Esophagus muscularis mucosa (tissue), 4 donors: Measurements from ENCODE around the gene TPCN1. TPM values are rescaled to one million over a fixed set of nuclear protein-coding genes. Genes with fewer than 3 reads are reported as not detected.

Experiments used
- DNase-seq: peaks from one replicate; pipeline ENCODE4 v3.0.0-alpha.2; 2017; ENCODE audit errors: extremely low spot score
- H3K27ac ChIP-seq, 4 donors: fragments of 200-600 bp; sonication (generic); replicated peaks in 1 of 4; 1 replicate in 3 of 4; 2 replicates in 1 of 4; pipeline ENCODE4 v1.5.1; 2016 to 2019; ENCODE audit warnings: mild to moderate bottlenecking in 1 of 4
- H3K27me3 ChIP-seq, 4 donors: fragments of 200-600 bp; sonication (generic); one replicate each; pipeline versions ENCODE4 v1.5.1 to v1.6.0; 2016 to 2019
- H3K36me3 ChIP-seq, 4 donors: fragments of 200-600 bp; sonication (generic); one replicate each; pipeline ENCODE4 v1.5.1; 2016 to 2019
- H3K4me1 ChIP-seq, 4 donors: fragments of 200-600 bp; sonication (generic); one replicate each; pipeline ENCODE4 v1.5.1; 2016 to 2019
- H3K4me3 ChIP-seq, 4 donors: fragments of 200-600 bp; sonication (generic); 1 replicate in 2 of 4; 2 replicates in 2 of 4; pipeline ENCODE4 v1.5.1; 2016 to 2019; ENCODE audit warnings: mild to moderate bottlenecking in 4 of 4, moderate library complexity in 1 of 4
- H3K9me3 ChIP-seq, 4 donors: fragments of 200-600 bp; sonication (generic); 1 replicate in 3 of 4; 2 replicates in 1 of 4; pipeline ENCODE4 v1.5.1; 2016 to 2019
- EP300 ChIP-seq: sonication (generic); formaldehyde crosslinking; IDR thresholded peaks from one replicate; pipeline ENCODE4 v1.6.1; 2017; ENCODE audit warnings: antibody characterized with exemption
- POLR2A ChIP-seq: fragments of 450-650 bp; IDR thresholded peaks from one replicate; pipeline ENCODE4 v1.6.1; 2017; ENCODE audit warnings: antibody characterized with exemption, moderate library complexity, mild to moderate bottlenecking, low read depth
- POLR2AphosphoS5 ChIP-seq, 2 donors: sonication (generic); formaldehyde crosslinking; IDR thresholded peaks; one replicate each; pipeline ENCODE4 v1.6.1; 2017; ENCODE audit warnings: antibody characterized with exemption in 2 of 2
- WGBS: methylation state at CpG from one replicate; pipeline ENCODE4 v1.1.5; 2018; 5-methylcytosine and 5-hydroxymethylcytosine counted together
- intact Hi-C: fragments of 100-400 bp; cut with DNase I; formaldehyde crosslinking; loops from one replicate; pipeline ENCODE4 v1.15.1; 2023
- total RNA-seq, 4 donors: library from RNA; depleted of rRNA; stranded (reverse); fragments of >200 nt; gene quantifications; one replicate each; pipeline versions ENCODE4 v1.1.0 to v1.2.1, GENCODE V29; 2016
- TF ChIP-seq, protein P1 (sequence below), 3 experiments: fragments of 200-600 bp in 2 of 3; fragments of 450-650 bp in 1 of 3; sonication (generic) in 2 of 3; IDR thresholded peaks; one replicate each; pipeline ENCODE4 v1.5.1; 2017 to 2019; ENCODE audit warnings: antibody characterized with exemption in 3 of 3, mild to moderate bottlenecking in 2 of 3, moderate library complexity in 1 of 3

The TPCN1 gene
- total RNA-seq, 4 donors from 2014 or later, result 31.1 to 54.0 (median 34.5) TPM

DNA sequence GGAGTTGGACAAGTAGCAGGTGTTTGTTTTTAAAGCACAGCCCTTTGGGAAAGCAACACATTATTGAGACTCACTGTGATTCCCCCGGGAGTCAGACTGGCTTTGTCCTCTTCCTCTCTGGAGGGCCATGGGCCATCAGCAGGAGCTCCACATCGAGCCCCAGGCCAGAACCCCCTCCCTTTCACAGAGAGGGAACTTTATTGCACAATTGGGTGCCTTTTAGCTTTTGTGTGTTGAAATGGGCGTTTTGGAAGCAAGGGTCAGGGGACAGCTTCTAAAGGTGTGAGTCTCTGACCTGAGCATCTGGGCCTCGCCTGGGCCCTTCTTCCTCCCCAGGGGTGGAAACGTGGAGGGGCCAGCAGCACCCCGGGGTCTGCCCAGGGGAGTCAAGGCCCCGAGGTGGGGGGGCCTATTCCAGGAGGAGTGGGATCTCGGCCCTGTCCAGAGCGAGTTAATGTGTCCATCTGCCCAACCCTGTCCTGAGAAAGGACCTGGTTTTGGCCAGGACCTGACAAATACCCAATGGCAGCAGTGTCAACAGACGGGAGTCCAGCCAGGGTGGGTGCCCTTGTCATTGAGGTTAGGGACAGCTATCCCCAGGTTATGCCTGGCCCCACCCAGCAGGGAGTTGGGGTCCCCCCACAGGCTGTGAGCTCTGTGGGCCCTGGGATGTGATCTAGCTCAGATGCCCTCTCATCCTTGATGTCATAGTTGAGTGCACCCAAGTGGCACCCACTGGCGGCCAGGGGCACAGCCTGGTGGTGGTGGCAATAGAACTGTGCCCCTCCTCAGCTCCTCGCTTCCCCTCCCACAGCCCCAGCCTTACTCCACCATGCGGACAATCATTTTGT lies 76.6 kb downstream of the TPCN1 start:
- H3K36me3 ChIP-seq, result peaks cover 15 to 94% (median 65%) of the 10 kb centered on the region in 4 donors
- H3K4me3 ChIP-seq, result no peak overlapping the region
- WGBS, result 83% methylated on average over 12 of the region's 13 CpGs
- H3K27me3 ChIP-seq, result no peaks in the 10 kb centered on the region
- DNase-seq, result no peak
- intact Hi-C loops, result no loop called here
- no peak for TF ChIP-seq POLR2AphosphoS5 (IDR thresholded peaks at IDR 0.05)
- no peak for TF ChIP-seq POLR2A
- no peak for TF ChIP-seq EP300
- TF ChIP-seq, protein P1, sequence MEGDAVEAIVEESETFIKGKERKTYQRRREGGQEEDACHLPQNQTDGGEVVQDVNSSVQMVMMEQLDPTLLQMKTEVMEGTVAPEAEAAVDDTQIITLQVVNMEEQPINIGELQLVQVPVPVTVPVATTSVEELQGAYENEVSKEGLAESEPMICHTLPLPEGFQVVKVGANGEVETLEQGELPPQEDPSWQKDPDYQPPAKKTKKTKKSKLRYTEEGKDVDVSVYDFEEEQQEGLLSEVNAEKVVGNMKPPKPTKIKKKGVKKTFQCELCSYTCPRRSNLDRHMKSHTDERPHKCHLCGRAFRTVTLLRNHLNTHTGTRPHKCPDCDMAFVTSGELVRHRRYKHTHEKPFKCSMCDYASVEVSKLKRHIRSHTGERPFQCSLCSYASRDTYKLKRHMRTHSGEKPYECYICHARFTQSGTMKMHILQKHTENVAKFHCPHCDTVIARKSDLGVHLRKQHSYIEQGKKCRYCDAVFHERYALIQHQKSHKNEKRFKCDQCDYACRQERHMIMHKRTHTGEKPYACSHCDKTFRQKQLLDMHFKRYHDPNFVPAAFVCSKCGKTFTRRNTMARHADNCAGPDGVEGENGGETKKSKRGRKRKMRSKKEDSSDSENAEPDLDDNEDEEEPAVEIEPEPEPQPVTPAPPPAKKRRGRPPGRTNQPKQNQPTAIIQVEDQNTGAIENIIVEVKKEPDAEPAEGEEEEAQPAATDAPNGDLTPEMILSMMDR (IDR thresholded peaks at IDR 0.05), result no peak
- H3K9me3 ChIP-seq, result no peaks in the 10 kb centered on the region
- H3K4me1 ChIP-seq, result peaks cover 28 to 35% (median 33%) of the 10 kb centered on the region in 4 donors
- peak overlapping the region in 3 of 4 donors; percentile 33 to 45 (median 44) for H3K27ac ChIP-seq

DNA sequence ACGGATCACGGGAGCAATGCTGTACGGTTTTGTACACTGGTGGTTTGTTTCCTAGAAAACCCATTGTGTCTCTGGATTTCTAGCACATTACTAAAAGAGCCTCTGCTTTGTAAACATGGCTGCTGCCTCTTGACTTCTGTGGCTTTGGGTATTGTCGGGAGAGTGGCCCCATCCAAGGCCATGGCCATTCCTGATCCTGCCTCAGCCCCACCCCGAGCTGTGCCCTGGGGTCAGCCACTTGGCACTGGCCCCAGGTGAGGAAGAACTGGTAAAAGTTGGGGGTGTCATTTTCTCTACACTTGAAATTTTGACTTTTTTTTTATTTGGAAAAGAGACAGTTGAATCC lies 77.2 kb downstream of the TPCN1 start:
- TF ChIP-seq POLR2A (no peak), EP300 (no peak), POLR2AphosphoS5 (IDR thresholded peaks at IDR 0.05) (no peak)
- TF ChIP-seq, protein P1 (IDR thresholded peaks at IDR 0.05), result no peak
- Histone ChIP-seq H3K4me3 (no peak overlapping the region), H3K27ac (peak overlapping the region; percentile 2 to 45 (median 38)), H3K9me3 (no peaks in the 10 kb centered on the region), H3K4me1 (peaks cover 28 to 35% (median 33%) of the 10 kb centered on the region in 4 donors), H3K27me3 (no peaks in the 10 kb centered on the region), H3K36me3 (peaks cover 15 to 93% (median 63%) of the 10 kb centered on the region in 4 donors)
- 83% methylated on average over 5 of the region's 5 CpGs for WGBS
- intact Hi-C loops, result no loop called here
- DNase-seq, result no peak

DNA sequence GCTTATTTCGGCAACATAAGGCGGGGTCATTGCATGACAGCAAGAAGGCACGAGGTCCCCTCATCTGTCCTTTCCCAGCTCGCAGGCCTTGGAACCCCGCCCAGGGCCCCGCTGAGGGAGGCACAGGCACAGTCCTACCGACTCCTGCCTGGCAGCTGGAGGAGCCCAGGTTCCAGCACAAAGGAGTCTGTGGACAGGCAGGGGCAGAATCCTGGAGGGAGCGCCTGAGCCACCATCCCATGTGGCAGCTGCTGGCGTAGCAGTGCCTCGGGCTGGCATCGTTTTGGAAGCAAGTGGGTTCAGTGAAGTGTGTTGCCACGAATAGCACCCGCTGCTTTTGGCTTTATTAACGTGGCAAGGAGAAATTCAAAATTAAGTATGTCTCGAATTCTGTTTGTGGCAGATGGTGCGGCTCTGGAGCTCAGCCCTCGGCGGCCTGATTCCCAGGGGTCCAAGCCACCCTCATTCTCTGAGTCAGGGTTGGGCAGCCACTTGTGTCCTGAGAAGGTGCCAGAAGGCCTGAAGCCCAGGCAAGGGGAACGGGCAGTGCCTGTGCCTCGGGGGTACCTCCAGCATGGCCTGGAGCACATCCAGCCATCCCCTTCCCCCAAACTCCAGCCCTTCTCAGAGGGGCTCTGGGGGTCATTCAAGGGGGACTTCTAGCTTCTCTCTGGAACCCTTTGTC lies 77.7 kb downstream of the TPCN1 start:
- H3K27ac ChIP-seq, result peak overlapping the region; percentile 2 to 45 (median 38)
- intact Hi-C loops, result no loop called here
- TF ChIP-seq, protein P1 (IDR thresholded peaks at IDR 0.05), result no peak
- TF ChIP-seq EP300 (no peak), POLR2A (no peak), POLR2AphosphoS5 (IDR thresholded peaks at IDR 0.05) (no peak)
- peaks cover 28 to 35% (median 33%) of the 10 kb centered on the region in 4 donors for H3K4me1 ChIP-seq
- no peak for DNase-seq
- peaks cover 19 to 93% (median 62%) of the 10 kb centered on the region in 4 donors for H3K36me3 ChIP-seq
- no peaks in the 10 kb centered on the region for H3K9me3 ChIP-seq
- H3K27me3 ChIP-seq, result no peaks in the 10 kb centered on the region
- 82% methylated on average over 17 of the region's 20 CpGs for WGBS
- H3K4me3 ChIP-seq, result no peak overlapping the region

DNA sequence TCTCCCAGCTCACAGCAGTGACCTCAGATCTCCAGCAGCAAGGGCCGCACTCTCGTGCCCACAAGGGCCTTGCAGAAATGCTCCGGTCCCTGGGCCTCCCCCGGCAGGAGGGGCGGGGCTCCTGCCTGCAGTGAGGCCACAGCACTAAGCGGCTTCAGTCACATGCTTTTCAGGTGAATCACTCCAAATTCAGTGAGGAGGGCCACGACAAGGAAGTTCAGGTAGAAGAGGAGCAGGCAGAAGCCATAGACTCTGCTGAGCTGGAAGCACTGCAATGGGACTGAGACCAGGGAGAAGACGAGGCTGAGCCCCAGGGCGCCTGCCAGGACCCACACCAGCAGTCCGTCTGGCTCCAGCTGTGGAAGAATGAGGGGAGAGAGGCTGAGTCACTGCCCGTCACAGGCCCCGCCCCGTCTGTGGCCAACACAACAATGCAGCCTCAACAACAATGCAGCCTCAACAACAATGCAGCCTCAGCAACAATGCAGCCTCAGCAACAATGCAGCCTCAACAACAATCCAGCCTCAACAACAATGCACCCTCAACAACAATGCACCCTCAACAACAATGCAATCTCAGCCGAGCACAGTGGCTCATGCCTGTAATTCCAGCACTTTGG lies 78.5 kb downstream of the TPCN1 start:
- WGBS, result 60% methylated on average over 2 of the region's 14 CpGs
- intact Hi-C loops, result no loop called here
- Histone ChIP-seq H3K4me1 (peaks cover 28 to 35% (median 32%) of the 10 kb centered on the region in 4 donors), H3K27ac (peak overlapping the region; percentile 2 to 45 (median 38)), H3K4me3 (no peak overlapping the region), H3K9me3 (no peaks in the 10 kb centered on the region), H3K27me3 (no peaks in the 10 kb centered on the region), H3K36me3 (peaks cover 23 to 93% (median 58%) of the 10 kb centered on the region in 4 donors)
- TF ChIP-seq EP300, result no peak
- TF ChIP-seq, protein P1 (IDR thresholded peaks at IDR 0.05), result no peak
- TF ChIP-seq POLR2A, result no peak
- TF ChIP-seq POLR2AphosphoS5 (IDR thresholded peaks at IDR 0.05), result no peak
- DNase-seq, result no peak
